OCI-LY7 (cell line): ENCODE results near the gene TBKBP1. TPM values are rescaled to one million over a fixed set of nuclear protein-coding genes. Genes with fewer than 3 reads are reported as not detected.
A peak's percentile ranks its signal among the peaks of the same experiment; 100 is the strongest.

Experiments used
- BruUV-seq: library from RNA; stranded (reverse); fragments of 400-500 nt; replicated peaks from 2 replicates; lab custom pipeline; 2021; lab: Mats Ljungman, UMichigan
- CTCF ChIA-PET: fragments of 300-600 bp; sonication (Branson Sonifier 250); formaldehyde crosslinking; loops from one replicate; lab custom pipeline; 2022; ENCODE audit warnings: antibody characterized with exemption; ENCODE audit not compliant: unreplicated experiment; lab: Charles Lee
- POLR2A ChIA-PET: fragments of 300-600 bp; sonication (Branson Sonifier 250); formaldehyde crosslinking; loops from one replicate; lab custom pipeline; 2022; ENCODE audit warnings: antibody characterized with exemption; lab: Charles Lee
- DNase-seq: peaks from one replicate; pipeline ENCODE4 v3.0.0-alpha.2; 2015; ENCODE audit warnings: low spot score
- H2AFZ ChIP-seq: fragments of 200-600 bp; sonication (generic), shearing (Covaris generic); 2 replicates; pipeline ENCODE4 v1.6.1; 2014; ENCODE audit warnings: mild to moderate bottlenecking, antibody characterized with exemption, low read length, moderate library complexity
- H3K27ac ChIP-seq: fragments of 200-600 bp; sonication (generic); 2 replicates; pipeline ENCODE4 v1.5.1; 2014; ENCODE audit warnings: mixed run types, low read depth, mild to moderate bottlenecking, moderate library complexity, low read length, inconsistent platforms; ENCODE audit not compliant: poor library complexity, severe bottlenecking
- H3K36me3 ChIP-seq: fragments of 200-600 bp; sonication (generic); 2 replicates; pipeline ENCODE4 v1.6.1; 2014; ENCODE audit warnings: mild to moderate bottlenecking, antibody characterized with exemption, low read length, moderate library complexity, mixed read lengths; ENCODE audit not compliant: insufficient read depth
- H3K4me1 ChIP-seq: fragments of 200-600 bp; sonication (generic); 2 replicates; pipeline ENCODE4 v1.5.1; 2014; ENCODE audit warnings: mild to moderate bottlenecking, low read length; ENCODE audit not compliant: insufficient read depth, poor library complexity, severe bottlenecking
- H3K4me2 ChIP-seq: fragments of 200-600 bp; sonication (generic); 2 replicates; pipeline ENCODE4 v1.6.1; 2014; ENCODE audit warnings: mild to moderate bottlenecking, low read length
- H3K4me3 ChIP-seq: fragments of 200-600 bp; sonication (generic); 2 replicates; pipeline ENCODE4 v1.5.1; 2014; ENCODE audit warnings: mild to moderate bottlenecking, low read depth, low read length; ENCODE audit not compliant: poor library complexity, severe bottlenecking
- H3K79me2 ChIP-seq: fragments of 200-600 bp; sonication (generic); 2 replicates; pipeline ENCODE4 v1.6.1; 2016; ENCODE audit warnings: low read depth, mild to moderate bottlenecking, low read length, moderate library complexity, mixed read lengths; ENCODE audit not compliant: insufficient read depth
- H3K9me2 ChIP-seq: fragments of 200-600 bp; sonication (generic); 2 replicates; pipeline ENCODE4 v1.6.1; 2016; ENCODE audit warnings: mild to moderate bottlenecking, low read length, mixed read lengths; ENCODE audit not compliant: insufficient read depth
- H3K9me3 ChIP-seq: fragments of 200-600 bp; sonication (generic); 2 replicates; pipeline ENCODE4 v1.6.1; 2014; ENCODE audit warnings: mild to moderate bottlenecking, mixed run types, low read length, mixed read lengths
- H4K20me1 ChIP-seq: fragments of 200-600 bp; sonication (generic); 2 replicates; pipeline ENCODE4 v1.6.1; 2014; ENCODE audit warnings: mild to moderate bottlenecking, antibody characterized with exemption, low read length, moderate library complexity, mixed read lengths; ENCODE audit not compliant: insufficient read depth
- CTCF ChIP-seq: fragments of 200-600 bp; sonication (generic); conservative IDR thresholded peaks from 2 replicates; pipeline ENCODE4 v1.5.1; 2014; ENCODE audit warnings: mild to moderate bottlenecking, antibody characterized with exemption, low read length, moderate library complexity, mixed read lengths
- EZH2phosphoT487 ChIP-seq: fragments of 200-600 bp; sonication (generic); IDR thresholded peaks from 2 replicates; pipeline ENCODE4 v1.6.1; 2018; ENCODE audit warnings: low read depth, borderline replicate concordance, mild to moderate bottlenecking, mixed run types, antibody characterized with exemption, low read length, moderate library complexity, mixed read lengths
- intact Hi-C: fragments of 100-400 bp; cut with micrococcal nuclease; formaldehyde crosslinking; loops from one replicate; pipeline ENCODE4 v1.10.0; 2022; ENCODE audit not compliant: unreplicated experiment
- total RNA-seq, 2 experiments: library from RNA; depleted of rRNA in 1 of 2; stranded (reverse); fragments of >200 nt in 1 of 2; shearing (Covaris generic) in 1 of 2; gene quantifications; 2 replicates each; pipeline ENCODE4 v1.2.3, GENCODE V29; 2014 to 2022

The TBKBP1 gene
- total RNA-seq, 2 experiments from 2014 or later: 8.3 to 16.0 TPM

- no peak overlapping the region for H2AFZ ChIP-seq
- no peaks in the 10 kb centered on the region for H3K9me2 ChIP-seq
- peak overlapping the region; percentile 81 for H3K4me3 ChIP-seq
- H3K79me2 ChIP-seq: peaks cover 71% of the 10 kb centered on the region
- intact Hi-C loops: no loop called here
- peak; percentile 97 for DNase-seq
- peaks cover 53% of the 10 kb centered on the region for H3K4me1 ChIP-seq
- POLR2A ChIA-PET: interaction anchor here (0.6 to 2.7 kb wide), 8 partner anchors 8 to 446 kb away, joined by 3 to 15 read pairs (median 5); partner anchors contain the start of gene TBKBP1
- CTCF ChIA-PET: no interaction called here
- TF ChIP-seq EZH2phosphoT487 (no peak), CTCF (no peak)
- no peaks in the 10 kb centered on the region for H3K9me3 ChIP-seq
- H3K4me2 ChIP-seq: peak overlapping the region; percentile 94
- no TSS peak for BruUV-seq
- H4K20me1 ChIP-seq: peaks cover 34% of the 10 kb centered on the region
- H3K36me3 ChIP-seq: peaks cover 52% of the 10 kb centered on the region
- peak overlapping the region; percentile 92 for H3K27ac ChIP-seq
Measured at GRCh38 chr17:47650525-47651522, 43.1 kb upstream of the TBKBP1 start.

- intact Hi-C loops: no loop called here
- Histone ChIP-seq H3K79me2 (peaks cover 80% of the 10 kb centered on the region), H3K9me2 (no peaks in the 10 kb centered on the region), H3K36me3 (peaks cover 61% of the 10 kb centered on the region), H3K4me2 (peak overlapping the region; percentile 94), H3K4me3 (peak overlapping the region; percentile 81), H4K20me1 (peaks cover 36% of the 10 kb centered on the region), H2AFZ (no peak overlapping the region), H3K27ac (peak overlapping the region; percentile 67), H3K9me3 (no peaks in the 10 kb centered on the region), H3K4me1 (peaks cover 53% of the 10 kb centered on the region)
- TF ChIP-seq CTCF (no peak), EZH2phosphoT487 (no peak)
- POLR2A ChIA-PET: interaction anchor here (0.6 to 1.3 kb wide), 3 partner anchors 12 to 99 kb away, joined by 3 to 5 read pairs (median 5); no protein-coding TSS in a partner anchor
- DNase-seq: no peak
- BruUV-seq: TSS peak; percentile 64
- CTCF ChIA-PET: no interaction called here
Measured at GRCh38 chr17:47651704-47652103, 42.3 kb upstream of the TBKBP1 start.
